Left ventricle myocardium inferior (tissue), 1 donor: ENCODE results near the gene OSBPL5. TPM values are rescaled to one million over a fixed set of nuclear protein-coding genes. Genes with fewer than 3 reads are reported as not detected.

ENCODE experiments used
- DNase-seq: peaks from one replicate; pipeline ENCODE4 v3.0.0-alpha.2; 2020
- H3K27ac ChIP-seq: fragments of 200-600 bp; replicated peaks from 2 replicates; pipeline ENCODE4 v1.8.0; 2021
- H3K27me3 ChIP-seq: fragments of 200-600 bp; 2 replicates; pipeline ENCODE4 v1.8.0; 2021; ENCODE audit warnings: low read depth
- H3K36me3 ChIP-seq: fragments of 200-600 bp; 2 replicates; pipeline ENCODE4 v1.8.0; 2021
- H3K4me1 ChIP-seq: fragments of 200-600 bp; 2 replicates; pipeline ENCODE4 v1.8.0; 2021
- H3K4me3 ChIP-seq: fragments of 200-600 bp; 2 replicates; pipeline ENCODE4 v1.8.0; 2021; ENCODE audit warnings: mild to moderate bottlenecking, moderate library complexity
- H3K9me3 ChIP-seq: fragments of 200-600 bp; replicated peaks from 2 replicates; pipeline ENCODE4 v1.8.0; 2021
- CTCF ChIP-seq: fragments of 200-600 bp; IDR thresholded peaks from 2 replicates; pipeline ENCODE4 v1.8.0; 2021; ENCODE audit warnings: antibody characterized with exemption, mild to moderate bottlenecking, borderline replicate concordance
- intact Hi-C: fragments of 100-400 bp; cut with micrococcal nuclease; formaldehyde crosslinking; loops from one replicate; pipeline ENCODE4 v1.11.0; 2022
- total RNA-seq: library from RNA; stranded (reverse); fragmentation: NEBNext Ultra II Directional; extraction: Animal tissue kit (Norgen Biotek cat#: 25700); gene quantifications from one replicate; pipeline ENCODE4 v1.2.1, GENCODE V29; 2021
- donor health status: DM: no; HTN: yes; CAD: no; lungs with severe emphysema.

OSBPL5 gene
- total RNA-seq, 1 donor from 2014 or later = 11.4 TPM

GRCh38 chr11:3051196-3052108 is 113.7 kb downstream of the OSBPL5 start:
- H3K27ac ChIP-seq = peak overlapping the region; percentile 48
- H3K4me3 ChIP-seq = no peak overlapping the region
- peaks cover 61% of the 10 kb centered on the region for H3K4me1 ChIP-seq
- no peak for TF ChIP-seq CTCF
- no peaks in the 10 kb centered on the region for H3K9me3 ChIP-seq
- intact Hi-C loops = no loop called here
- H3K27me3 ChIP-seq = no peaks in the 10 kb centered on the region
- DNase-seq = no peak
- peaks cover 3% of the 10 kb centered on the region for H3K36me3 ChIP-seq

DNA sequence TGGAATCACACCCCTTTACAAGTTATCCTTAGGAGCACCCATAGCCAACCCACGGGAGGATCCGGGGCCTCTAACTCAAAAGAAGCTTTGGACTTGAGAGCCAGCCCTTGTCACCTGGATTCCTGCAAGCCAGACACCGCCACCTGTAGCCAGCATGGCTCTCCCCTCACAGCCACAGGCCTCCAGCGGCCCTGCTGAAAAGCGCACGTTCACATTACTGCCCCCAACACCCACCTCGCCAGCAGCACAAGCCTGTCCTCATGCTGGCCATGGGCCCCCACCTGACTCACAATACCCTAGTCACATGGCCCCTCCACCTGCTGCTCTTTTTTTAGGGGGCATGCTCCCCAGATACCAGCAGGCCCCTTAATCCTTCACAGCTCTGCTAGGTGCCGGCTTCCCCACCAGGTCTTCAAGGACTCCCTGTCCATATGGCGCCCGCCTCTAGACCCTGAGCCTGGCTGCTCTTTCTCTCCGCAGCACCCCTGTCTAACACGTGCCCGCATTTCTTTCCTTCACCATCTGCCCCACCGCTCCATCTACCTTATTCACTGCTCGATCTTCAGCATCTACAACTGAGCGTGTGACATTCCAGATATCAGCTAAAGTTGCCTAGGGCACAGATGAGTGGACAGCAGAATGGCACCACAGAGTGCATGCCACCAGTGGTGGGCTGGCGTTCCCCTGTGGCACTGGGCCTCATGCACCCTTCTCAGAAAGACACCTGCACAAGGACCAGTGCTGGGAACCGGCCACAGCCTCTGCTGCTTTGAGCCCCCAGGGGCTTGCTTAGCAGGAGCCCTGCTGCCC is 114.5 kb downstream of the OSBPL5 start:
- no peak for TF ChIP-seq CTCF
- no peak for DNase-seq
- Histone ChIP-seq H3K4me3 (no peak overlapping the region), H3K36me3 (peaks cover 7% of the 10 kb centered on the region), H3K4me1 (peaks cover 52% of the 10 kb centered on the region), H3K27ac (peak overlapping the region; percentile 44), H3K27me3 (no peaks in the 10 kb centered on the region), H3K9me3 (no peaks in the 10 kb centered on the region)
- intact Hi-C loops = no loop called here

- TF ChIP-seq CTCF = peak; percentile 10
- Histone ChIP-seq H3K4me3 (no peak overlapping the region), H3K9me3 (no peaks in the 10 kb centered on the region), H3K27ac (peak overlapping the region; percentile 44), H3K27me3 (no peaks in the 10 kb centered on the region), H3K4me1 (peaks cover 52% of the 10 kb centered on the region), H3K36me3 (peaks cover 14% of the 10 kb centered on the region)
- intact Hi-C loops = no loop called here
- DNase-seq = peak; percentile 55
Measured at GRCh38 chr11:3049430-3050243, 115.5 kb downstream of the OSBPL5 start.

- TF ChIP-seq CTCF = no peak
- no peaks in the 10 kb centered on the region for H3K27me3 ChIP-seq
- DNase-seq = no peak
- H3K9me3 ChIP-seq = no peaks in the 10 kb centered on the region
- H3K27ac ChIP-seq = no peak overlapping the region
- intact Hi-C loops = no loop called here
- H3K36me3 ChIP-seq = peaks cover 13% of the 10 kb centered on the region
- H3K4me1 ChIP-seq = peaks cover 64% of the 10 kb centered on the region
- no peak overlapping the region for H3K4me3 ChIP-seq
Measured at GRCh38 chr11:3047637-3048036, 117.5 kb downstream of the OSBPL5 start.

DNA sequence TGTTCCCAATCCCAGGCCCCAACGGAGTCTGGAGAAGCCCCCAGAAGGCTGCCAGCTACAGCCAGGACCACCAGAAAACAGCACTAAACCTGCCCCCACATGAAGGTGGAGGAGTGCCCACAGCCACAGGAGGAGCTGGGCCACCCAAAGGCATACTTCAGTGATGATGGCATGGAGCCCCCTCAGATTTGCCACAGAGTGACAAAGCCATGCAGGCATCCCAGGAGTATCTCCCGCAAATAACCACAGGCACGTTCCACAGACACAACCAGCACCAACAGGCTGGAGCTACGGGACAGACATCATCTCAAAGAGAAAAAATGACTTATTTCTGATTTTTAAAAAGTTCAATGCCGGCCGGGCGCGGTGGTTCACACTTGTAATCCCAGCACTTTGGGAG is 118.5 kb downstream of the OSBPL5 start:
- no peak for TF ChIP-seq CTCF
- intact Hi-C loops = no loop called here
- no peak overlapping the region for H3K27ac ChIP-seq
- H3K27me3 ChIP-seq = no peaks in the 10 kb centered on the region
- no peak for DNase-seq
- no peak overlapping the region for H3K4me3 ChIP-seq
- H3K9me3 ChIP-seq = no peaks in the 10 kb centered on the region
- H3K36me3 ChIP-seq = peaks cover 13% of the 10 kb centered on the region
- peaks cover 63% of the 10 kb centered on the region for H3K4me1 ChIP-seq
